ENCODE data around the gene PRIM2.
"Not testable (repeated sequence)": the region's sequence is repeated elsewhere in the genome, so short reads cannot be mapped to it uniquely, and the experiment has no call there.

GRCh38 chr6:57365076-57365583, 47.7 kb downstream of the PRIM2 start:
- TF ChIP-seq CTCF (IDR thresholded peaks at IDR 0.05; ENCODE audit: poor library complexity); EZH2 (IDR thresholded peaks at IDR 0.05; ENCODE audit: borderline replicate concordance): not testable (repeated sequence)

All from hepatocyte (in vitro differentiated cells).